Measurements from ENCODE around the gene KCTD13.

GRCh38 chr16:29913514-29913913 lies 12.5 kb downstream of the KCTD13 start:
- TF ChIP-seq CTCF (IDR thresholded peaks at IDR 0.05) (no peak), POLR2AphosphoS5 (IDR thresholded peaks at IDR 0.05) (no peak), POLR2A (IDR thresholded peaks at IDR 0.05) (no peak), EP300 (IDR thresholded peaks at IDR 0.05) (no peak)
